Measurements from ENCODE around the gene SH3RF1.

GRCh38 chr4:169307576-169307975, 36.8 kb upstream of the SH3RF1 start:
- TF ChIP-seq POLR2A (IDR thresholded peaks at IDR 0.05) (no peak), POLR2AphosphoS5 (IDR thresholded peaks at IDR 0.05) (peak in 1 of 3 donors; percentile 72), CTCF (IDR thresholded peaks at IDR 0.05) (no peak), EP300 (IDR thresholded peaks at IDR 0.05) (no peak)
